PFSK-1 (cell line): ENCODE measurements around the gene PGLYRP2.

Experiments
- POLR2AphosphoS5 ChIP-seq: IDR thresholded peaks from 2 replicates; pipeline ENCODE4 v1.6.1; 2012; ENCODE audit warnings: low read depth, mild to moderate bottlenecking, control low read depth, low read length, moderate library complexity
- REST ChIP-seq, 2 experiments: IDR thresholded peaks; 2 replicates each; pipeline versions ENCODE4 v1.6.1 to v1.8.0; 2011 to 2012; ENCODE audit warnings: low read depth in 2 of 2, low read length in 2 of 2, control low read depth in 1 of 2, inconsistent platforms in 1 of 2, mild to moderate bottlenecking in 1 of 2, moderate library complexity in 1 of 2; ENCODE audit not compliant: insufficient read depth in 1 of 2
- TAF1 ChIP-seq: IDR thresholded peaks from 2 replicates; pipeline ENCODE4 v1.6.1; 2012; ENCODE audit warnings: low read length, control low read depth, borderline replicate concordance; ENCODE audit not compliant: insufficient read depth

GRCh38 chr19:15436826-15437110 lies 42.5 kb downstream of the PGLYRP2 start:
- TF ChIP-seq REST (IDR thresholded peaks at IDR 0.05; ENCODE audit: insufficient read depth in 1 of 2, low read depth in 2 of 2, low read length in 2 of 2) (no peak), POLR2AphosphoS5 (no peak), TAF1 (no peak)
